ENCODE results near the gene SLC2A13. TPM values are rescaled to one million over a fixed set of nuclear protein-coding genes. Genes with fewer than 3 reads are reported as not detected.
"Not testable (repeated sequence)": the region's sequence is repeated elsewhere in the genome, so short reads cannot be mapped to it uniquely, and the experiment has no call there.

Gene SLC2A13
- total RNA-seq, 6 donors from 2014 or later: 9.9 to 25.9 (median 16.0) TPM

GRCh38 chr12:40055776-40056175, 50.1 kb downstream of the SLC2A13 start:
- TF ChIP-seq CTCF (IDR thresholded peaks at IDR 0.05) (no peak), POLR2A (IDR thresholded peaks at IDR 0.05) (no peak), POLR2AphosphoS5 (IDR thresholded peaks at IDR 0.05) (no peak), EP300 (IDR thresholded peaks at IDR 0.05) (no peak)
- Histone ChIP-seq H3K9me3 (no peaks in the 10 kb centered on the region), H3K27ac (no peak overlapping the region), H3K36me3 (no peaks in the 10 kb centered on the region), H3K27me3 (no peaks in the 10 kb centered on the region), H3K4me3 (no peak overlapping the region), H3K4me1 (no peaks in the 10 kb centered on the region)
- no peak for DNase-seq
- ATAC-seq (ENCODE audit: low FRiP score in 2 of 2): no peak

DNA sequence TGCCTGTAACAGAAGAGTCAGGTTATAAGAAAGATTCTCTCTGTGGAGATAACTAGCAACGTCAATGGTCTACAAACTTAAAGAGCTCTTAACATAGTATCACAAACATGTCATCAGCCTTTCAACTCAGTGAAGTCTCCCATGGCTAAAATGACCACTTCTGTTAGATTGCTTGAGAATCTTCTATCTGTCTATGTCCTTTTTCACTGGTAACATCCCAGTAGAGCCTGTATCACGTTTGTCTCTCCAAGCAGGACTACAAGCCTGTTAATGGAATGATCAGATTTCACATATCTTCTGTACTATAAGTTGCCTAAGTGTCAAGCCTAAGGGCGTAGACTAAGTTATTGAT, 50.7 kb downstream of the SLC2A13 start:
- WGBS, 2 donors: 75 to 81% methylated on average over 3 of the region's 3 CpGs
- no peaks in the 10 kb centered on the region for H3K27me3 ChIP-seq
- no peak for DNase-seq
- H3K4me3 ChIP-seq: no peak overlapping the region
- TF ChIP-seq POLR2A (IDR thresholded peaks at IDR 0.05) (no peak), POLR2AphosphoS5 (IDR thresholded peaks at IDR 0.05) (no peak), EP300 (IDR thresholded peaks at IDR 0.05) (no peak), CTCF (IDR thresholded peaks at IDR 0.05) (no peak)
- no peaks in the 10 kb centered on the region for H3K36me3 ChIP-seq
- H3K9me3 ChIP-seq: no peaks in the 10 kb centered on the region
- H3K4me1 ChIP-seq: no peaks in the 10 kb centered on the region
- H3K27ac ChIP-seq: no peak overlapping the region
- no peak for ATAC-seq (ENCODE audit: low FRiP score in 2 of 2)

- ATAC-seq (ENCODE audit: low FRiP score in 2 of 2) (peak in 1 of 2 donors; percentile 88), DNase-seq (no peak)
- H3K4me3 ChIP-seq: no peak overlapping the region
- WGBS, 2 donors: 54 to 65% methylated on average over 6 of the region's 6 CpGs
- no peaks in the 10 kb centered on the region for H3K27me3 ChIP-seq
- no peaks in the 10 kb centered on the region for H3K4me1 ChIP-seq
- no peaks in the 10 kb centered on the region for H3K36me3 ChIP-seq
- no peak overlapping the region for H3K27ac ChIP-seq
- H3K9me3 ChIP-seq: no peaks in the 10 kb centered on the region
- TF ChIP-seq POLR2AphosphoS5 (IDR thresholded peaks at IDR 0.05) (no peak), POLR2A (IDR thresholded peaks at IDR 0.05) (no peak), EP300 (IDR thresholded peaks at IDR 0.05) (no peak), CTCF (IDR thresholded peaks at IDR 0.05) (no peak)
Measured at GRCh38 chr12:40054555-40055227, 51.2 kb downstream of the SLC2A13 start.

GRCh38 chr12:40049268-40049667, 56.6 kb downstream of the SLC2A13 start:
- Histone ChIP-seq H3K36me3 (no peaks in the 10 kb centered on the region), H3K27me3 (no peaks in the 10 kb centered on the region), H3K4me1 (no peaks in the 10 kb centered on the region), H3K27ac (no peak overlapping the region), H3K4me3 (no peak overlapping the region), H3K9me3 (no peaks in the 10 kb centered on the region)
- WGBS, 2 donors: 89 to 97% methylated on average over 1 of the region's 1 CpG
- TF ChIP-seq POLR2AphosphoS5 (IDR thresholded peaks at IDR 0.05) (no peak), POLR2A (IDR thresholded peaks at IDR 0.05) (no peak), EP300 (IDR thresholded peaks at IDR 0.05) (no peak)
- DNase-seq (no peak), ATAC-seq (ENCODE audit: low FRiP score in 2 of 2) (no peak)

DNA sequence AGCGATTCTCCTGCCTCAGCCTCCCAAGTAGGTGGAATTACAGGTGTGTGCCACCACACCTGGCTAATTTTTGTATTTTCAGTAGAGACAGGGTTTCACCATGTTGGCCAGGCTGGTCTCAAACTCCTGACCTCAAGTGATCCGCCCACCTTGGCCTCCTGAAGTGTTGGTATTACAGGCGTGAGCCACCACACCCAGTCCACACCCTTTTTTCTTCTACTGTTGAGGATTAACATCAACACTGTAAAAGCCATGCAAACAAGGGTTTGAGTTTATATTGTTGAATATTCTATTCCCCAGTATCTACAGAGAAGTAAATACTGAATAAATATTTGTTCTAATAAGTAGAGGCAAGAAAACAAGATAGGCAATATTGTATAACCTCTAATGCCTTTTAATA, 58.9 kb downstream of the SLC2A13 start:
- not testable (repeated sequence) for ATAC-seq (ENCODE audit: low FRiP score in 2 of 2); H3K36me3 ChIP-seq; H3K9me3 ChIP-seq; H3K27ac ChIP-seq; DNase-seq; H3K27me3 ChIP-seq; H3K4me3 ChIP-seq; H3K4me1 ChIP-seq
- 93 to 95% methylated on average over 3 of the region's 3 CpGs for WGBS, 2 donors

DNA sequence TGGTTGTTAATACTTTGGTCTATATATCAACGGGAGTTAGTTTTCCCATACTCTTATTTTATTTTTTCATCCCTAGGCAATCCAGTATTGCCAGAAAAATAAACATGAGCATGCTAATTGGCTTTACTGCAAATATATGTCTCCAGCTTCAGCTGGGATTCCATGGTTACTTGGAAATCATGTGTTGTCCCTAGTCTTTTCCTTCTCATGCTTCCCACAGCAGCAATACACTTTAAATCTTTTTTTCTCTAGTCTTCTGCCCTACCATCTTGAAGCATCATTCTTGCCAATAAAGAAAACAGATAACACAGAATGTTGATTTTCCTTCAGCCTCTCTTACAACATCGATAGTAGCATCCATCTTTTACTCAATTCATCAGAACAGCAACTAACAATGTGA, 60.2 kb downstream of the SLC2A13 start:
- Histone ChIP-seq H3K36me3 (no peaks in the 10 kb centered on the region), H3K4me3 (no peak overlapping the region), H3K4me1 (no peaks in the 10 kb centered on the region), H3K9me3 (no peaks in the 10 kb centered on the region), H3K27ac (no peak overlapping the region), H3K27me3 (no peaks in the 10 kb centered on the region)
- TF ChIP-seq CTCF (IDR thresholded peaks at IDR 0.05) (no peak), POLR2A (IDR thresholded peaks at IDR 0.05) (no peak), EP300 (IDR thresholded peaks at IDR 0.05) (no peak), POLR2AphosphoS5 (IDR thresholded peaks at IDR 0.05) (no peak)
- DNase-seq: no peak
- ATAC-seq (ENCODE audit: low FRiP score in 2 of 2): no peak
- WGBS, 2 donors: 91 to 94% methylated on average over 2 of the region's 2 CpGs

Data from upper lobe of left lung (tissue), 6 donors.